Mammary epithelial cell (primary cell): ENCODE data around the gene IGFBP7.

ENCODE experiments used
- CTCF ChIP-seq, 2 donors: IDR thresholded peaks in 1 of 2; conservative IDR thresholded peaks in 1 of 2; 2 replicates each; pipeline ENCODE4 v1.5.1; 2011 to 2012; ENCODE audit warnings: inconsistent platforms in 2 of 2, low read length in 2 of 2, mild to moderate bottlenecking in 2 of 2, control low read depth in 1 of 2, low read depth in 1 of 2; ENCODE audit not compliant: insufficient read depth in 1 of 2; ENCODE audit errors: extremely low read depth in 1 of 2
- EZH2 ChIP-seq: IDR thresholded peaks from 2 replicates; pipeline ENCODE4 v1.6.1; 2012; ENCODE audit warnings: low read length, inconsistent platforms, borderline replicate concordance

GRCh38 chr4:57148177-57148576 is 38.0 kb upstream of the IGFBP7 start:
- TF ChIP-seq CTCF (conservative IDR thresholded peaks at IDR 0.05 in 1 of 2, IDR thresholded peaks at IDR 0.05 in 1 of 2; ENCODE audit: extremely low read depth in 1 of 2, insufficient read depth in 1 of 2, low read depth in 1 of 2, low read length in 2 of 2) (no peak), EZH2 (no peak)
